NOMO-1 (cell line): ENCODE data around the gene PRKCA.
"Not testable (repeated sequence)": the region's sequence is repeated elsewhere in the genome, so short reads cannot be mapped to it uniquely, and the experiment has no call there.

ENCODE experiments used
- DNase-seq, 2 experiments: peaks; one replicate each; lab custom pipeline; 2025; ENCODE audit not compliant: unreplicated experiment in 2 of 2; lab: John Stamatoyannopoulos, UW

The PRKCA gene

GRCh38 chr17:66301864-66302741 is at the start of gene PRKCA:
Gene PRKCA, plus strand, starts transcription at chr17:66302613.
- DNase-seq = peak; percentile 55 to 82

GRCh38 chr17:66253458-66253857 is 49.0 kb upstream of the PRKCA start:
- not testable (repeated sequence) for DNase-seq

- DNase-seq = peak; percentile 24 to 73
These were observed 47.3 kb upstream of the PRKCA start for GRCh38 chr17:66255112-66255511.

GRCh38 chr17:66255527-66255971 is 46.9 kb upstream of the PRKCA start:
- DNase-seq = no peak

GRCh38 chr17:66260275-66260674 is 42.1 kb upstream of the PRKCA start:
- no peak for DNase-seq

- DNase-seq = no peak
These were observed 41.7 kb upstream of the PRKCA start for GRCh38 chr17:66260688-66261087.

GRCh38 chr17:66262767-66263166 is 39.6 kb upstream of the PRKCA start:
- DNase-seq = no peak

- no peak for DNase-seq
These were observed 37.7 kb upstream of the PRKCA start for GRCh38 chr17:66264696-66265095.

GRCh38 chr17:66268247-66268927 is 34.0 kb upstream of the PRKCA start:
- no peak for DNase-seq

- DNase-seq = no peak
These were observed 32.3 kb upstream of the PRKCA start for GRCh38 chr17:66270106-66270505.

GRCh38 chr17:66271512-66271911 is 30.9 kb upstream of the PRKCA start:
- DNase-seq = no peak

- no peak for DNase-seq
These were observed 29.4 kb upstream of the PRKCA start for GRCh38 chr17:66272811-66273585.

- no peak for DNase-seq
These were observed 28.9 kb upstream of the PRKCA start for GRCh38 chr17:66273586-66273848.

GRCh38 chr17:66275651-66276050 is 26.8 kb upstream of the PRKCA start:
- no peak for DNase-seq

GRCh38 chr17:66276328-66276937 is 26.0 kb upstream of the PRKCA start:
- DNase-seq = no peak

GRCh38 chr17:66277191-66277590 is 25.2 kb upstream of the PRKCA start:
- no peak for DNase-seq

- DNase-seq = no peak
These were observed 20.6 kb upstream of the PRKCA start for GRCh38 chr17:66281661-66282369.

- no peak for DNase-seq
These were observed 19.0 kb upstream of the PRKCA start for GRCh38 chr17:66283296-66283934.

GRCh38 chr17:66283971-66284370 is 18.4 kb upstream of the PRKCA start:
- DNase-seq = no peak

GRCh38 chr17:66285149-66285548 is 17.3 kb upstream of the PRKCA start:
- DNase-seq = no peak
